GM18951 (cell line): Measurements from ENCODE around the gene CNTLN.

ENCODE experiments used
- POLR2A ChIP-seq: IDR thresholded peaks from 4 replicates; pipeline ENCODE4 v1.6.1; 2011; ENCODE audit warnings: mild to moderate bottlenecking; ENCODE audit not compliant: insufficient read length, insufficient read depth; ENCODE audit errors: extremely low read depth
- in situ Hi-C: fragments of 300-500 bp; cut with MboI; formaldehyde crosslinking; loops from one replicate; pipeline ENCODE4 v1.12.0; 2022; ENCODE audit warnings: low sequenced_read_pairs, mixed read lengths, inconsistent platforms; ENCODE audit not compliant: unreplicated experiment

Gene CNTLN, protein sequence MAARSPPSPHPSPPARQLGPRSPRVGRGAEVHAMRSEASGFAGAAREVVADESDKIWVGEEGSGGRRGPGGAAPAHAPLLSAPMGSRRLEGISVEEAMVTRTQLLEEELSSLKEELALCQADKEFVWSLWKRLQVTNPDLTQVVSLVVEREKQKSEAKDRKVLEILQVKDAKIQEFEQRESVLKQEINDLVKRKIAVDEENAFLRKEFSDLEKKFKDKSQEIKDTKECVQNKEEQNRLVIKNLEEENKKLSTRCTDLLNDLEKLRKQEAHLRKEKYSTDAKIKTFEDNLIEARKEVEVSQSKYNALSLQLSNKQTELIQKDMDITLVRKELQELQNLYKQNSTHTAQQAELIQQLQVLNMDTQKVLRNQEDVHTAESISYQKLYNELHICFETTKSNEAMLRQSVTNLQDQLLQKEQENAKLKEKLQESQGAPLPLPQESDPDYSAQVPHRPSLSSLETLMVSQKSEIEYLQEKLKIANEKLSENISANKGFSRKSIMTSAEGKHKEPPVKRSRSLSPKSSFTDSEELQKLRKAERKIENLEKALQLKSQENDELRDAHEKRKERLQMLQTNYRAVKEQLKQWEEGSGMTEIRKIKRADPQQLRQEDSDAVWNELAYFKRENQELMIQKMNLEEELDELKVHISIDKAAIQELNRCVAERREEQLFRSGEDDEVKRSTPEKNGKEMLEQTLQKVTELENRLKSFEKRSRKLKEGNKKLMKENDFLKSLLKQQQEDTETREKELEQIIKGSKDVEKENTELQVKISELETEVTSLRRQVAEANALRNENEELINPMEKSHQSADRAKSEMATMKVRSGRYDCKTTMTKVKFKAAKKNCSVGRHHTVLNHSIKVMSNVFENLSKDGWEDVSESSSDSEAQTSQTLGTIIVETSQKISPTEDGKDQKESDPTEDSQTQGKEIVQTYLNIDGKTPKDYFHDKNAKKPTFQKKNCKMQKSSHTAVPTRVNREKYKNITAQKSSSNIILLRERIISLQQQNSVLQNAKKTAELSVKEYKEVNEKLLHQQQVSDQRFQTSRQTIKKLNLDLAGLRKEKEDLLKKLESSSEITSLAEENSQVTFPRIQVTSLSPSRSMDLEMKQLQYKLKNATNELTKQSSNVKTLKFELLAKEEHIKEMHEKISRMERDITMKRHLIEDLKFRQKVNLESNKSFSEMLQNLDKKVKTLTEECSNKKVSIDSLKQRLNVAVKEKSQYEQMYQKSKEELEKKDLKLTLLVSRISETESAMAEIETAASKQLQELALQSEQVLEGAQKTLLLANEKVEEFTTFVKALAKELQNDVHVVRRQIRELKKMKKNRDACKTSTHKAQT (N-terminal part only)

GRCh38 chr9:17134396-17135294 is at the start of gene CNTLN:
Gene CNTLN (plus strand): TSS chr9:17135040. CDS start chr9:17135066, 26 bp downstream.
- in situ Hi-C loops, result loop anchor here (25.0 kb wide), 1 partner anchor 328 kb away; no protein-coding TSS in a partner anchor

GRCh38 chr9:17088566-17088965 is 46.3 kb upstream of the CNTLN start:
- no peak for TF ChIP-seq POLR2A
- in situ Hi-C loops, result no loop called here

More at GRCh38 chr9:17134396-17135294, at the start of gene CNTLN:
- peak; percentile 77 for TF ChIP-seq POLR2A

DNA sequence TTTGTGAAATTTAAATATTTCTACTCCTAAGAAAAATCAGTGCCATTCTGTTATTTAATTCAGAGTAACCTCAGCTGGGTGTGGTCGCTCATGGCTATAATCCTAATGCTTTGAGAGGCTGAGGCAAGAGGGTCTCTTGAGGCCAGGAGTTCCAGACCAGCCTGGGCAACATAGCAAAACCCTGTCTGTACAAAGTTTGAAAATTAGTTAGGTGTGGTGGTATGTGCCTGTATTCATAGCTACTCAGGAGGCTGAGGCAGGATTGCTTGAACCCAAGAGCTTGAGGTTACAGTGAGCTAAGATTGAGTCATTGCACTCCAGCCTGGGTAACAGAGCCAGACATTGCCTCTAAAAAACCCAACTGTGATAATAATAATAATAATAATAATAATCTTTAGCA is 44.8 kb upstream of the CNTLN start:
- in situ Hi-C loops, result no loop called here
- TF ChIP-seq POLR2A, result no peak

DNA sequence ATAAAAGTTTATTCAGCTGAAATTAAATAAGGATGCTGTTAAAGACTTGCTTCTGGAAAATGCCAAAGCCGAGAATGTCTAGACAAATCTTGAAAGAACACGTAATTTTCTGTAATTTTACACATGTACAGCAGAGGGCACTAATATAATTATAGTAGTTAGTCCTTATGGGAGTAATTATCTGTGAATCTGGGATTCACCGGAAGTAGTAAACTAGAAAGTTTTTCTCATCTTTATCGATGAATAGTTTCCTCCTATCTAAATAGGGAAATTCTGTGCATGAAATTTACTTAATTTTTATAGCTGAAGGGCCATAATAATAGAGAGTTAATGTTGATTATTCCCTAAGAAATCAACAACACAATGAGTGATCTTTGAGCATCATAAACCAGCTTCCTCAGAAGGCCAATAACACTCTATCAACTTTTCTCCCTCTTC is 18.4 kb upstream of the CNTLN start:
- no peak for TF ChIP-seq POLR2A
- in situ Hi-C loops, result no loop called here

GRCh38 chr9:17117372-17117771 is 17.5 kb upstream of the CNTLN start:
- in situ Hi-C loops, result no loop called here
- no peak for TF ChIP-seq POLR2A

- no peak for TF ChIP-seq POLR2A
- in situ Hi-C loops, result no loop called here
Measured at GRCh38 chr9:17120203-17120602, 14.6 kb upstream of the CNTLN start.

DNA sequence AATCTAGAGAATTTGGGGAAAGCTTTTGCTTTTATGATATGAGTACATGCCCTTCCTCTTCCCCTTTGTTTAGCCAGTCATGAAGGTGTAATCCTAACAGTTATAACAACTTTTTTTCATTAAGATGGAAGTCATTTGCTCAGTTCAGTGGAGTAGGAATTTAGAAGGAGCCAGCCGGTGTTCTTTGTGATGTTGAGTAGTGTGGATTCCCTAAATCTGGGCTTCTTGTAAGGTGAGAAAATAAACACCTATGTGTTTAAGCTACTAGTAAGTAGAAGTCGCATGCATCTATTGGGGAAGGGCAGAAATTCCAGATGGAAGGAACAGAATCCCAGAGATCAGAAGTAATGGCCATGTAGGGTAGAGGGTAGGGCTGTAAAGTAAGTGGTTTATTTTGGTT is 13.6 kb upstream of the CNTLN start:
- in situ Hi-C loops, result no loop called here
- TF ChIP-seq POLR2A, result no peak

DNA sequence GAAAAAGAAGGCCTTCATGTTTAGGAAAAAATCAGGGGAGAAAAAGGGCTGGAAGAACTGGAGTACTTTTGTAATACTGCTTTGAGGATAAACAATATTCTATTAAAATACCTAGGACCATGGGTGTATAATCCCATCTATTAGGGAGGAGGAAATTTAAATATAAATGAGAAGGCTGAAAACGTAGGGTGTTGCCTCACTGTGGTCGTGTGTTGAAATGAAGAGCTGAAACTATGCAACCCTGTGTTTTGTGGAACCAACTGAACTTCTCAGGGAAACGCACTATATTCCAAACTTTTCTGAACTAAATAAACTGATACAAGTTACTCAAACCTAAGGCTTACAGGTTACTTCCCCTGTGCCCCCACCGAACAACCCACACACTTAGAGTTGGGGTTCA is 4.5 kb upstream of the CNTLN start:
- in situ Hi-C loops, result loop anchor here (25.0 kb wide), 1 partner anchor 332 kb away; no protein-coding TSS in a partner anchor

DNA sequence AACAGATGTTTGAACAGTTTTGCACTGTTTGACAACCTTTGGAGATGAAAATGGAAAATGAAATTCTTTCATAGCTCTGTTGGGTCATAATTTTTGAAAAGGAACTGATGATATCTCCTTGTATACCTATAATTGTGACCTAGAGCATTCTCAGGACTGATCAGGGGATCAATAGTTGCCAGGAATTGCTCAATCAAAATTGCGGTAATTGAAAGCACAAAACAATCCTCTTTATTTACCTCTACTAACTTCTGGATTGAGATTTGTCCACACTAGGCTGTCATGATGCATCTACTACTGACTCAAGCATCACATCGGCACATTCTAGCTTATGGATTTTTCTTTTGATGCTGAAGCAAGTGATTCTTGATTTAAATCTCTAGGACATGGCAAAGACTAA is 4.1 kb upstream of the CNTLN start:
- no peak for TF ChIP-seq POLR2A
- in situ Hi-C loops, result loop anchor here (25.0 kb wide), 1 partner anchor 332 kb away; no protein-coding TSS in a partner anchor

More for the DNA sequence above, 4.5 kb upstream of the CNTLN start:
- no peak for TF ChIP-seq POLR2A

DNA sequence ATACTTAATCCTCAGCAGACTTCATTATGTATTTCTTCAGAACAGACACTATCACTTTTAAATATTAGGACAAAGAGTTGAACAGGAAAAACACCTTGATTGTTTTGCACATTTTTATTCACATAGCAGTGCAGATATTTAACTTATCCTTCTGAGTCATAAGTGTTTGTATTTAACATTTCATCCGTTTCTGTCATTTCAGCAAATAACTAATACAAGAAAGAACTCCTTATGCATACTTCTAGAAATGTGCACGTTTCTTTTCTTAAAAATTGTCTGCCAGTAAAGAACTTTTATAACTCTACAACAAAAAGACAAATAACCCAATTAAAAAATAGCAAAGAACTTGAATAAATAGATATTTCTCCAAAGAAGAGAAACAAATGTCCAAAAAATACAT is 3.3 kb upstream of the CNTLN start:
- in situ Hi-C loops, result loop anchor here (25.0 kb wide), 1 partner anchor 331 kb away; no protein-coding TSS in a partner anchor

GRCh38 chr9:17135295-17136160 is 688 bp downstream of the CNTLN start:
- no peak for TF ChIP-seq POLR2A
- in situ Hi-C loops, result loop anchor here (25.0 kb wide), 1 partner anchor 327 kb away; no protein-coding TSS in a partner anchor

More for the DNA sequence above, 3.3 kb upstream of the CNTLN start:
- TF ChIP-seq POLR2A, result no peak
